SK-N-SH (cell line): Measurements from ENCODE around the gene NDC80. TPM values are rescaled to one million over a fixed set of nuclear protein-coding genes. Genes with fewer than 3 reads are reported as not detected.

Source experiments
- CTCF ChIA-PET: fragments of 300-600, 350-600 bp; formaldehyde crosslinking; extraction: SDS; loops from one replicate; lab custom pipeline; 2021; lab: Yijun Ruan, JAX
- POLR2A ChIA-PET: fragments of 350-600 bp; sonication (Branson Sonifier 250); formaldehyde crosslinking; extraction: SDS; loops from one replicate; lab custom pipeline; 2020; ENCODE audit warnings: antibody characterized with exemption, inconsistent platforms; lab: Yijun Ruan, JAX
- DNase-seq: peaks from one replicate; pipeline ENCODE4 v3.0.0; 2012
- H2AFZ ChIP-seq: fragments of 200-600 bp; sonication (generic); 2 replicates; pipeline ENCODE4 v1.8.1; 2016; ENCODE audit warnings: antibody characterized with exemption, mild to moderate bottlenecking, low read depth
- H3F3A ChIP-seq: fragments of 200-600 bp; sonication (generic); replicated peaks from 2 replicates; pipeline ENCODE3; 2016; ENCODE audit warnings: antibody characterized with exemption, mild to moderate bottlenecking; ENCODE audit not compliant: insufficient read depth
- H3K27ac ChIP-seq, 2 experiments: fragments of 200-500 bp in 1 of 2; fragments of 200-600 bp in 1 of 2; sonication (Bioruptor generic) in 1 of 2; sonication (generic), shearing (Covaris generic) in 1 of 2; 2 replicates each; pipeline versions ENCODE4 v1.5.1 to v1.6.1; 2014 to 2016; ENCODE audit warnings: low read depth in 2 of 2, inconsistent platforms in 1 of 2, low read length in 1 of 2, mild to moderate bottlenecking in 1 of 2, mixed read lengths in 1 of 2
- H3K27me3 ChIP-seq: fragments of 200-600 bp; sonication (generic), shearing (Covaris generic); 2 replicates; pipeline ENCODE4 v1.6.1; 2016; ENCODE audit warnings: mixed run types; ENCODE audit not compliant: insufficient read depth
- H3K36me3 ChIP-seq, 2 experiments: fragments of 200-500 bp in 1 of 2; fragments of 200-600 bp in 1 of 2; sonication (Bioruptor generic) in 1 of 2; sonication (generic) in 1 of 2; replicated peaks in 1 of 2; 2 replicates each; pipeline versions ENCODE3 to v1.5.1; 2014 to 2016; ENCODE audit warnings: low read length in 1 of 2, mild to moderate bottlenecking in 1 of 2; ENCODE audit not compliant: insufficient read depth in 2 of 2, control insufficient read depth in 1 of 2
- H3K4me1 ChIP-seq, 2 experiments: fragments of 200-500 bp in 1 of 2; fragments of 200-600 bp in 1 of 2; sonication (Bioruptor generic) in 1 of 2; sonication (generic), shearing (Covaris generic) in 1 of 2; 2 replicates each; pipeline versions ENCODE4 v1.5.1 to v1.6.1; 2014 to 2016; ENCODE audit warnings: low read depth in 1 of 2, low read length in 1 of 2, mixed run types in 1 of 2; ENCODE audit not compliant: insufficient read depth in 2 of 2, control insufficient read depth in 1 of 2
- H3K4me2 ChIP-seq: fragments of 200-600 bp; sonication (generic), shearing (Covaris generic); 2 replicates; pipeline ENCODE4 v1.6.1; 2017; ENCODE audit warnings: mixed run types
- H3K4me3 ChIP-seq, 2 experiments: fragments of 200-500 bp in 1 of 2; fragments of 200-600 bp in 1 of 2; sonication (Bioruptor generic) in 1 of 2; sonication (generic), shearing (Covaris generic) in 1 of 2; 2 replicates each; pipeline versions ENCODE4 v1.5.1 to v1.8.1; 2014 to 2016; ENCODE audit warnings: low read depth in 2 of 2, inconsistent platforms in 1 of 2, low read length in 1 of 2, mild to moderate bottlenecking in 1 of 2, mixed read lengths in 1 of 2, moderate library complexity in 1 of 2
- H3K79me2 ChIP-seq: fragments of 200-600 bp; sonication (generic); 2 replicates; pipeline ENCODE4 v1.8.1; 2017; ENCODE audit warnings: mild to moderate bottlenecking; ENCODE audit not compliant: insufficient read depth
- H3K9ac ChIP-seq: fragments of 200-600 bp; sonication (generic); 2 replicates; pipeline ENCODE4 v1.6.1; 2017; ENCODE audit warnings: mixed run types
- H3K9me2 ChIP-seq: fragments of 200-600 bp; sonication (generic); 2 replicates; pipeline ENCODE4 v1.6.1; 2017; ENCODE audit warnings: mixed run types
- H3K9me3 ChIP-seq: fragments of 200-600 bp; sonication (generic); 2 replicates; pipeline ENCODE4 v1.6.1; 2017; ENCODE audit warnings: mixed run types, mild to moderate bottlenecking, moderate library complexity
- H4K20me1 ChIP-seq: fragments of 200-600 bp; sonication (generic); 2 replicates; pipeline ENCODE4 v1.6.1; 2017; ENCODE audit warnings: mild to moderate bottlenecking, mixed run types; ENCODE audit not compliant: insufficient read depth
- CTCF ChIP-seq: fragments of 200-600 bp; sonication (generic); IDR thresholded peaks from 2 replicates; pipeline ENCODE4 v1.6.1; 2017; ENCODE audit warnings: antibody characterized with exemption, mild to moderate bottlenecking, moderate library complexity
- ELF1 ChIP-seq: IDR thresholded peaks from 2 replicates; pipeline ENCODE4 v1.4.0; 2012
- FOXM1 ChIP-seq: IDR thresholded peaks from 2 replicates; pipeline ENCODE4 v1.4.0; 2012; ENCODE audit warnings: low read depth, mild to moderate bottlenecking
- JUND ChIP-seq: IDR thresholded peaks from 2 replicates; pipeline ENCODE4 v1.4.0; 2012
- MAX ChIP-seq: IDR thresholded peaks from 2 replicates; pipeline ENCODE4 v1.4.0; 2012; ENCODE audit warnings: low read depth
- MEF2A ChIP-seq: IDR thresholded peaks from 2 replicates; pipeline ENCODE4 v1.4.0; 2012; ENCODE audit warnings: low read depth, borderline replicate concordance
- MXI1 ChIP-seq: IDR thresholded peaks from 2 replicates; pipeline ENCODE4 v1.6.1; 2012; ENCODE audit warnings: mild to moderate bottlenecking, low read depth, low read length, improper control_type of control experiment
- NFIC ChIP-seq: IDR thresholded peaks from 2 replicates; pipeline ENCODE4 v1.4.0; 2012; ENCODE audit warnings: borderline replicate concordance
- NRF1 ChIP-seq: IDR thresholded peaks from 2 replicates; pipeline ENCODE4 v1.6.1; 2012; ENCODE audit warnings: low read depth, mild to moderate bottlenecking, low read length
- PBX3 ChIP-seq: IDR thresholded peaks from 2 replicates; pipeline ENCODE4; 2012
- POLR2AphosphoS5 ChIP-seq: IDR thresholded peaks from 2 replicates; pipeline ENCODE4 v1.6.1; 2012; ENCODE audit warnings: low read depth, low read length
- RCOR1 ChIP-seq: fragments of 150-350 bp; IDR thresholded peaks from 2 replicates; pipeline ENCODE4 v1.6.1; 2017; ENCODE audit warnings: antibody characterized with exemption, low read length
- RFX5 ChIP-seq: IDR thresholded peaks from 2 replicates; pipeline ENCODE4 v1.6.1; 2012; ENCODE audit warnings: mild to moderate bottlenecking, improper control_type of control experiment, low read length
- RXRA ChIP-seq: IDR thresholded peaks from 2 replicates; pipeline ENCODE4 v1.4.0; 2012; ENCODE audit warnings: low read depth, mild to moderate bottlenecking, borderline replicate concordance
- SIN3A ChIP-seq: IDR thresholded peaks from 2 replicates; pipeline ENCODE4 v1.6.1; 2012; ENCODE audit warnings: low read depth, mild to moderate bottlenecking, low read length, moderate library complexity, borderline replicate concordance
- TAF1 ChIP-seq: IDR thresholded peaks from 2 replicates; pipeline ENCODE4 v1.6.1; 2012; ENCODE audit warnings: low read depth, mild to moderate bottlenecking, low read length, moderate library complexity, borderline replicate concordance
- USF2 ChIP-seq: fragments of 150-350 bp; IDR thresholded peaks from 2 replicates; pipeline ENCODE4 v1.6.1; 2017; ENCODE audit warnings: antibody characterized with exemption, low read length, low read depth, borderline replicate concordance
- ZBTB33 ChIP-seq: IDR thresholded peaks from 2 replicates; pipeline ENCODE4 v1.4.0; 2012; ENCODE audit warnings: low read depth, borderline replicate concordance
- WGBS: methylation state at CpG from one replicate; pipeline ENCODE4 v1.1.6; 2017; ENCODE audit warnings: low lambda C conversion rate; 5-methylcytosine and 5-hydroxymethylcytosine counted together
- polyA plus RNA-seq, 3 experiments: library from polyadenylated mRNA; depleted of rRNA; stranded (reverse); fragments of >200 nt; gene quantifications; 2 replicates each; pipeline ENCODE4 v1.2.3, GENCODE V29; 2012

The NDC80 gene
- polyA plus RNA-seq, 1 of the 3 experiments (the other 2 are of a cell fraction) = 11.3 TPM

- Histone ChIP-seq H2AFZ (no peak overlapping the region), H3K79me2 (peaks cover 57% of the 10 kb centered on the region), H3K4me2 (no peak overlapping the region), H3K9me3 (no peaks in the 10 kb centered on the region), H3K36me3 (peaks cover 11 to 16% of the 10 kb centered on the region in 2 experiments), H3K4me1 (peaks cover 10 to 18% of the 10 kb centered on the region in 2 experiments; a peak in 2 of 4 replicates), H3K27ac (no peak overlapping the region), H3F3A (peaks cover 4% of the 10 kb centered on the region), H3K9me2 (0 out of 2 replicates have a peak, but pooled peaks cover 3% of the 10 kb centered on the region), H4K20me1 (no peaks in the 10 kb centered on the region), H3K27me3 (no peaks in the 10 kb centered on the region), H3K4me3 (no peak overlapping the region), H3K9ac (no peak overlapping the region)
- no peak for DNase-seq
- 97% methylated on average over 3 of the region's 3 CpGs for WGBS
- ChIA-PET CTCF (interaction anchor here (1.1 kb wide), 1 partner anchor 15 kb away, joined by 4 read pairs; no protein-coding TSS in a partner anchor), POLR2A (no interaction called here)
- TF ChIP-seq NFIC = no peak
- no peak for TF ChIP-seq PBX3
- TF ChIP-seq TAF1 = no peak
- TF ChIP-seq MEF2A = no peak
- no peak for TF ChIP-seq USF2
- TF ChIP-seq RXRA = no peak
- TF ChIP-seq CTCF = no peak
- no peak for TF ChIP-seq SIN3A
- TF ChIP-seq JUND = no peak
- no peak for TF ChIP-seq MAX
- TF ChIP-seq RCOR1 = no peak
- TF ChIP-seq RFX5 = no peak
- no peak for TF ChIP-seq ELF1
- TF ChIP-seq NRF1 = no peak
- no peak for TF ChIP-seq POLR2AphosphoS5
- TF ChIP-seq FOXM1 = no peak
- no peak for TF ChIP-seq ZBTB33
- no peak for TF ChIP-seq MXI1
These were observed 2.8 kb upstream of the NDC80 start for GRCh38 chr18:2568605-2569004.
